Stimulated activated CD8-positive, alpha-beta memory T cell treated with anti-CD3 and anti-CD28 coated beads, Interleukin-12 subunit alpha, Interleukin-12 subunit beta, amount 100 ng/mL, for 24 hours (primary cell): ENCODE results near the gene PHTF2.

ENCODE experiments used
- DNase-seq: peaks from one replicate; pipeline ENCODE4 v3.0.0-alpha.2; 2020; ENCODE audit errors: extremely low read depth

Gene PHTF2

GRCh38 chr7:77794000-77794399 is 4.6 kb upstream of the PHTF2 start:
- no peak for DNase-seq

GRCh38 chr7:77796109-77796508 is 2.5 kb upstream of the PHTF2 start:
- no peak for DNase-seq

GRCh38 chr7:77796960-77797359 is 1.6 kb upstream of the PHTF2 start:
- no peak for DNase-seq

- DNase-seq = no peak
Observed at GRCh38 chr7:77797734-77798393, 709 bp upstream of the PHTF2 start.

GRCh38 chr7:77799078-77799964 is 748 bp downstream of the PHTF2 start:
- DNase-seq = no peak

- DNase-seq = no peak
Observed at GRCh38 chr7:77800158-77800557, 1.6 kb downstream of the PHTF2 start.

- no peak for DNase-seq
Observed at GRCh38 chr7:77800730-77801129, 2.2 kb downstream of the PHTF2 start.

- DNase-seq = no peak
Observed at GRCh38 chr7:77802557-77803405, 4.2 kb downstream of the PHTF2 start.

- no peak for DNase-seq
Observed at GRCh38 chr7:77806425-77806824, 7.9 kb downstream of the PHTF2 start.

GRCh38 chr7:77808517-77808916 is 9.9 kb downstream of the PHTF2 start:
- no peak for DNase-seq

GRCh38 chr7:77811516-77812289 is 13.1 kb downstream of the PHTF2 start:
- DNase-seq = no peak

- DNase-seq = no peak
Observed at GRCh38 chr7:77812290-77812685, 13.7 kb downstream of the PHTF2 start.

- no peak for DNase-seq
Observed at GRCh38 chr7:77813180-77813579, 14.6 kb downstream of the PHTF2 start.

GRCh38 chr7:77819021-77819420 is 20.4 kb downstream of the PHTF2 start:
- DNase-seq = no peak

- no peak for DNase-seq
Observed at GRCh38 chr7:77820967-77821366, 22.4 kb downstream of the PHTF2 start.

- DNase-seq = no peak
Observed at GRCh38 chr7:77822269-77822668, 23.7 kb downstream of the PHTF2 start.

- no peak for DNase-seq
Observed at GRCh38 chr7:77823787-77824186, 25.2 kb downstream of the PHTF2 start.

- no peak for DNase-seq
Observed at GRCh38 chr7:77824636-77825035, 26.1 kb downstream of the PHTF2 start.

- DNase-seq = no peak
Observed at GRCh38 chr7:77825131-77825530, 26.6 kb downstream of the PHTF2 start.

GRCh38 chr7:77826300-77826699 is 27.7 kb downstream of the PHTF2 start:
- no peak for DNase-seq

GRCh38 chr7:77827999-77828398 is 29.4 kb downstream of the PHTF2 start:
- no peak for DNase-seq
